IMR-90 (cell line): Measurements from ENCODE around the gene PITHD1. TPM values are rescaled to one million over a fixed set of nuclear protein-coding genes. Genes with fewer than 3 reads are reported as not detected.
"Not testable (repeated sequence)": the region's sequence is repeated elsewhere in the genome, so short reads cannot be mapped to it uniquely, and the experiment has no call there.

ENCODE experiments used
- ATAC-seq: fragments of 200-7000 bp; cut with Tn5 transposase; 2 replicates; pipeline ENCODE4 v1.9.1; 2020; ENCODE audit warnings: low read depth, mild to moderate bottlenecking, moderate library complexity
- BruUV-seq: library from RNA; stranded (reverse); fragments of 400-500 nt; replicated peaks from 2 replicates; lab custom pipeline; 2021; lab: Mats Ljungman, UMichigan
- CTCF ChIA-PET: fragments of 300-600 bp; formaldehyde crosslinking; extraction: SDS; loops from one replicate; lab custom pipeline; 2021; ENCODE audit warnings: antibody characterized with exemption; lab: Yijun Ruan, JAX
- POLR2A ChIA-PET: fragments of 300-600 bp; sonication (Branson Sonifier 250); formaldehyde crosslinking; loops from one replicate; lab custom pipeline; 2022; ENCODE audit warnings: antibody characterized with exemption; ENCODE audit not compliant: unreplicated experiment; lab: Charles Lee
- DNase-seq: peaks from one replicate; pipeline ENCODE4 v3.0.0; 2013
- H2AFZ ChIP-seq: replicated peaks from 2 replicates; pipeline ENCODE3; 2013; ENCODE audit warnings: low read length, mild to moderate bottlenecking; ENCODE audit not compliant: poor library complexity
- H2AK5ac ChIP-seq: 2 replicates; pipeline ENCODE4 v1.6.1; 2013; ENCODE audit warnings: low read depth, low read length, inconsistent platforms
- H2AK9ac ChIP-seq: replicated peaks from 2 replicates; pipeline ENCODE3; 2013; ENCODE audit warnings: mild to moderate bottlenecking, low read depth, low read length, moderate library complexity; ENCODE audit not compliant: poor library complexity
- H2BK120ac ChIP-seq: 2 replicates; pipeline ENCODE4 v1.6.1; 2013; ENCODE audit warnings: low read depth, low read length, inconsistent platforms
- H2BK15ac ChIP-seq: 3 replicates; pipeline ENCODE4 v1.6.1; 2013; ENCODE audit warnings: low read depth, low read length, inconsistent platforms
- H2BK20ac ChIP-seq: 2 replicates; pipeline ENCODE4 v1.6.1; 2013; ENCODE audit warnings: low read depth, mild to moderate bottlenecking, inconsistent platforms, low read length, moderate library complexity
- H2BK5ac ChIP-seq: 2 replicates; pipeline ENCODE4 v1.6.1; 2013; ENCODE audit warnings: mild to moderate bottlenecking, low read depth, low read length, inconsistent platforms; ENCODE audit not compliant: poor library complexity, severe bottlenecking
- H3K14ac ChIP-seq: replicated peaks from 2 replicates; pipeline ENCODE4 v1.6.1; 2013; ENCODE audit warnings: low read depth, low read length, inconsistent platforms
- H3K18ac ChIP-seq: 2 replicates; pipeline ENCODE4 v1.6.1; 2013; ENCODE audit warnings: low read depth, low read length, control low read depth
- H3K23ac ChIP-seq: 2 replicates; pipeline ENCODE4 v1.6.1; 2013; ENCODE audit warnings: low read depth, low read length, inconsistent platforms
- H3K27ac ChIP-seq: 2 replicates; pipeline ENCODE4 v1.5.1; 2013; ENCODE audit warnings: mild to moderate bottlenecking, control low read depth, low read length; ENCODE audit not compliant: insufficient read depth
- H3K27me3 ChIP-seq: 2 replicates; pipeline ENCODE4 v1.6.1; 2013; ENCODE audit warnings: low read length; ENCODE audit not compliant: control insufficient read depth, insufficient read depth
- H3K36me3 ChIP-seq: 2 replicates; pipeline ENCODE4 v1.6.1; 2013; ENCODE audit warnings: low read length, mixed read lengths; ENCODE audit not compliant: control insufficient read depth, insufficient read depth
- H3K4ac ChIP-seq: 2 replicates; pipeline ENCODE4 v1.6.1; 2013; ENCODE audit warnings: low read depth, low read length, inconsistent platforms
- H3K4me1 ChIP-seq: 2 replicates; pipeline ENCODE4 v1.6.1; 2013; ENCODE audit warnings: low read length, mixed read lengths; ENCODE audit not compliant: control insufficient read depth, insufficient read depth
- H3K4me2 ChIP-seq: 2 replicates; pipeline ENCODE4 v1.6.1; 2013; ENCODE audit warnings: low read depth, mild to moderate bottlenecking, control low read depth, low read length, moderate library complexity
- H3K4me3 ChIP-seq: 2 replicates; pipeline ENCODE4 v1.5.1; 2013; ENCODE audit warnings: low read depth, mild to moderate bottlenecking, control low read depth, low read length, moderate library complexity; ENCODE audit not compliant: insufficient read depth
- H3K56ac ChIP-seq: 2 replicates; pipeline ENCODE4 v1.6.1; 2013; ENCODE audit warnings: low read length, inconsistent platforms; ENCODE audit not compliant: insufficient read depth; ENCODE audit errors: extremely low read depth
- H3K79me1 ChIP-seq, 2 experiments: 2 replicates each; pipeline ENCODE4 v1.6.1; 2013; ENCODE audit warnings: low read length in 2 of 2, inconsistent platforms in 1 of 2, low read depth in 1 of 2
- H3K9ac ChIP-seq: 2 replicates; pipeline ENCODE4 v1.6.1; 2013; ENCODE audit warnings: low read depth, low read length, control low read depth
- H3K9me1 ChIP-seq: 2 replicates; pipeline ENCODE4 v1.6.1; 2013; ENCODE audit warnings: low read length, inconsistent platforms; ENCODE audit not compliant: insufficient read depth
- H3K9me3 ChIP-seq: 2 replicates; pipeline ENCODE4 v1.6.1; 2013; ENCODE audit warnings: low read length; ENCODE audit not compliant: control insufficient read depth, insufficient read depth
- H4K20me1 ChIP-seq: 2 replicates; pipeline ENCODE4 v1.6.1; 2013; ENCODE audit warnings: low read length, inconsistent platforms; ENCODE audit not compliant: insufficient read depth
- H4K5ac ChIP-seq: 2 replicates; pipeline ENCODE4 v1.6.1; 2013; ENCODE audit warnings: mild to moderate bottlenecking, low read depth, low read length, control low read depth
- H4K8ac ChIP-seq, 2 experiments: 2 replicates each; pipeline ENCODE4 v1.6.1; 2013; ENCODE audit warnings: low read depth in 2 of 2, low read length in 2 of 2, control low read depth in 1 of 2, inconsistent platforms in 1 of 2
- H4K91ac ChIP-seq: 2 replicates; pipeline ENCODE4 v1.6.1; 2013; ENCODE audit warnings: low read depth, low read length, inconsistent platforms; ENCODE audit not compliant: insufficient read depth
- WGBS, 2 experiments: methylation state at CpG; one replicate each; pipeline versions ENCODE4 v1.1.5 to v1.1.7; 2013; ENCODE audit warnings: missing lambda C conversion rate in 2 of 2; ENCODE audit not compliant: insufficient read length in 1 of 2; ENCODE audit errors: extremely low coverage in 2 of 2; 5-methylcytosine and 5-hydroxymethylcytosine counted together
- dilution Hi-C: fragments of 300-500 bp; cut with HindIII; formaldehyde crosslinking; loops from one replicate; pipeline ENCODE4 v1.14.3; 2018; ENCODE audit warnings: low sequenced_read_pairs; ENCODE audit not compliant: unreplicated experiment
- in situ Hi-C: fragments of 300-500 bp; cut with MboI; formaldehyde crosslinking; loops from 3 replicates; pipeline ENCODE4 v1.14.3; 2019; ENCODE audit warnings: low sequenced_read_pairs, inconsistent platforms, mixed read lengths
- intact Hi-C: fragments of 100-400 bp; cut with micrococcal nuclease; formaldehyde crosslinking; loops from 2 replicates; pipeline ENCODE4 v1.10.0; 2022
- polyA plus RNA-seq, 3 experiments: library from polyadenylated mRNA; depleted of rRNA; stranded (reverse); fragments of >200 nt; gene quantifications; 2 replicates each; pipeline ENCODE4 v1.2.3, GENCODE V29; 2012; ENCODE audit warnings: low replicate concordance in 1 of 3
- total RNA-seq: library from RNA; depleted of rRNA; stranded (reverse); fragments of >200 nt; gene quantifications from 2 replicates; pipeline ENCODE4 v1.2.3, GENCODE V29; 2012

The PITHD1 gene
- total and polyA plus RNA-seq, 2 of the 4 experiments (the other 2 are of a cell fraction), result 23.8 to 32.0 TPM

GRCh38 chr1:23802809-23803342, 24.7 kb downstream of the PITHD1 start:
- H2AK5ac ChIP-seq, H3K18ac ChIP-seq, in situ Hi-C loops, BruUV-seq, H3K9ac ChIP-seq, H3K4me3 ChIP-seq, H2BK20ac ChIP-seq, H3K4me2 ChIP-seq, H2AFZ ChIP-seq, H3K14ac ChIP-seq, H2BK15ac ChIP-seq, H3K56ac ChIP-seq, H3K27ac ChIP-seq, H3K27me3 ChIP-seq, H4K5ac ChIP-seq, DNase-seq, intact Hi-C loops, H2BK120ac ChIP-seq, H4K8ac ChIP-seq, H3K23ac ChIP-seq, H4K91ac ChIP-seq, H3K9me3 ChIP-seq, H3K4ac ChIP-seq, H4K20me1 ChIP-seq, H2BK5ac ChIP-seq, ATAC-seq, H2AK9ac ChIP-seq, dilution Hi-C loops, H3K4me1 ChIP-seq: not testable (repeated sequence)
- POLR2A ChIA-PET, result interaction anchor here (0.6 kb wide), 1 partner anchor 22 kb away, joined by 3 read pairs; no protein-coding TSS in a partner anchor
- Histone ChIP-seq H3K9me1 (peaks cover 12% of the 10 kb centered on the region; the same call in 1 of the 2 replicates), H3K79me1 (peaks cover 17 to 25% of the 10 kb centered on the region in 2 experiments), H3K36me3 (peaks cover 23% of the 10 kb centered on the region)
- WGBS, 2 experiments, result no CpG with 5 or more reads among the region's 7 CpGs
- CTCF ChIA-PET, result interaction anchor here (0.8 kb wide), 1 partner anchor 8 kb away, joined by 3 read pairs; no protein-coding TSS in a partner anchor
